IMR-90 (cell line): ENCODE data around the gene UBTD1. TPM values are rescaled to one million over a fixed set of nuclear protein-coding genes. Genes with fewer than 3 reads are reported as not detected.
A peak's percentile ranks its signal among the peaks of the same experiment; 100 is the strongest.

Experiments used
- ATAC-seq: fragments of 200-7000 bp; cut with Tn5 transposase; 2 replicates; pipeline ENCODE4 v1.9.1; 2020; ENCODE audit warnings: low read depth, mild to moderate bottlenecking, moderate library complexity
- BruUV-seq: library from RNA; stranded (reverse); fragments of 400-500 nt; replicated peaks from 2 replicates; lab custom pipeline; 2021; lab: Mats Ljungman, UMichigan
- CTCF ChIA-PET: fragments of 300-600 bp; formaldehyde crosslinking; extraction: SDS; loops from one replicate; lab custom pipeline; 2021; ENCODE audit warnings: antibody characterized with exemption; lab: Yijun Ruan, JAX
- POLR2A ChIA-PET: fragments of 300-600 bp; sonication (Branson Sonifier 250); formaldehyde crosslinking; loops from one replicate; lab custom pipeline; 2022; ENCODE audit warnings: antibody characterized with exemption; ENCODE audit not compliant: unreplicated experiment; lab: Charles Lee
- DNase-seq: peaks from one replicate; pipeline ENCODE4 v3.0.0; 2013
- H2AFZ ChIP-seq: replicated peaks from 2 replicates; pipeline ENCODE3; 2013; ENCODE audit warnings: low read length, mild to moderate bottlenecking; ENCODE audit not compliant: poor library complexity
- H2AK5ac ChIP-seq: 2 replicates; pipeline ENCODE4 v1.6.1; 2013; ENCODE audit warnings: low read depth, low read length, inconsistent platforms
- H2AK9ac ChIP-seq: replicated peaks from 2 replicates; pipeline ENCODE3; 2013; ENCODE audit warnings: mild to moderate bottlenecking, low read depth, low read length, moderate library complexity; ENCODE audit not compliant: poor library complexity
- H2BK120ac ChIP-seq: 2 replicates; pipeline ENCODE4 v1.6.1; 2013; ENCODE audit warnings: low read depth, low read length, inconsistent platforms
- H2BK15ac ChIP-seq: 3 replicates; pipeline ENCODE4 v1.6.1; 2013; ENCODE audit warnings: low read depth, low read length, inconsistent platforms
- H2BK20ac ChIP-seq: 2 replicates; pipeline ENCODE4 v1.6.1; 2013; ENCODE audit warnings: low read depth, mild to moderate bottlenecking, inconsistent platforms, low read length, moderate library complexity
- H2BK5ac ChIP-seq: 2 replicates; pipeline ENCODE4 v1.6.1; 2013; ENCODE audit warnings: mild to moderate bottlenecking, low read depth, low read length, inconsistent platforms; ENCODE audit not compliant: poor library complexity, severe bottlenecking
- H3K14ac ChIP-seq: replicated peaks from 2 replicates; pipeline ENCODE4 v1.6.1; 2013; ENCODE audit warnings: low read depth, low read length, inconsistent platforms
- H3K18ac ChIP-seq: 2 replicates; pipeline ENCODE4 v1.6.1; 2013; ENCODE audit warnings: low read depth, low read length, control low read depth
- H3K23ac ChIP-seq: 2 replicates; pipeline ENCODE4 v1.6.1; 2013; ENCODE audit warnings: low read depth, low read length, inconsistent platforms
- H3K27ac ChIP-seq: 2 replicates; pipeline ENCODE4 v1.5.1; 2013; ENCODE audit warnings: mild to moderate bottlenecking, control low read depth, low read length; ENCODE audit not compliant: insufficient read depth
- H3K27me3 ChIP-seq: 2 replicates; pipeline ENCODE4 v1.6.1; 2013; ENCODE audit warnings: low read length; ENCODE audit not compliant: control insufficient read depth, insufficient read depth
- H3K36me3 ChIP-seq: 2 replicates; pipeline ENCODE4 v1.6.1; 2013; ENCODE audit warnings: low read length, mixed read lengths; ENCODE audit not compliant: control insufficient read depth, insufficient read depth
- H3K4ac ChIP-seq: 2 replicates; pipeline ENCODE4 v1.6.1; 2013; ENCODE audit warnings: low read depth, low read length, inconsistent platforms
- H3K4me1 ChIP-seq: 2 replicates; pipeline ENCODE4 v1.6.1; 2013; ENCODE audit warnings: low read length, mixed read lengths; ENCODE audit not compliant: control insufficient read depth, insufficient read depth
- H3K4me2 ChIP-seq: 2 replicates; pipeline ENCODE4 v1.6.1; 2013; ENCODE audit warnings: low read depth, mild to moderate bottlenecking, control low read depth, low read length, moderate library complexity
- H3K4me3 ChIP-seq: 2 replicates; pipeline ENCODE4 v1.5.1; 2013; ENCODE audit warnings: low read depth, mild to moderate bottlenecking, control low read depth, low read length, moderate library complexity; ENCODE audit not compliant: insufficient read depth
- H3K56ac ChIP-seq: 2 replicates; pipeline ENCODE4 v1.6.1; 2013; ENCODE audit warnings: low read length, inconsistent platforms; ENCODE audit not compliant: insufficient read depth; ENCODE audit errors: extremely low read depth
- H3K79me1 ChIP-seq, 2 experiments: 2 replicates each; pipeline ENCODE4 v1.6.1; 2013; ENCODE audit warnings: low read length in 2 of 2, inconsistent platforms in 1 of 2, low read depth in 1 of 2
- H3K9ac ChIP-seq: 2 replicates; pipeline ENCODE4 v1.6.1; 2013; ENCODE audit warnings: low read depth, low read length, control low read depth
- H3K9me1 ChIP-seq: 2 replicates; pipeline ENCODE4 v1.6.1; 2013; ENCODE audit warnings: low read length, inconsistent platforms; ENCODE audit not compliant: insufficient read depth
- H3K9me3 ChIP-seq: 2 replicates; pipeline ENCODE4 v1.6.1; 2013; ENCODE audit warnings: low read length; ENCODE audit not compliant: control insufficient read depth, insufficient read depth
- H4K20me1 ChIP-seq: 2 replicates; pipeline ENCODE4 v1.6.1; 2013; ENCODE audit warnings: low read length, inconsistent platforms; ENCODE audit not compliant: insufficient read depth
- H4K5ac ChIP-seq: 2 replicates; pipeline ENCODE4 v1.6.1; 2013; ENCODE audit warnings: mild to moderate bottlenecking, low read depth, low read length, control low read depth
- H4K8ac ChIP-seq, 2 experiments: 2 replicates each; pipeline ENCODE4 v1.6.1; 2013; ENCODE audit warnings: low read depth in 2 of 2, low read length in 2 of 2, control low read depth in 1 of 2, inconsistent platforms in 1 of 2
- H4K91ac ChIP-seq: 2 replicates; pipeline ENCODE4 v1.6.1; 2013; ENCODE audit warnings: low read depth, low read length, inconsistent platforms; ENCODE audit not compliant: insufficient read depth
- BHLHE40 ChIP-seq: fragments of 150-350 bp; IDR thresholded peaks from 2 replicates; pipeline ENCODE4 v1.6.1; 2016; ENCODE audit warnings: mild to moderate bottlenecking, low read depth, low read length
- CTCF ChIP-seq: conservative IDR thresholded peaks from 2 replicates; pipeline ENCODE4 v1.5.1; 2012; ENCODE audit warnings: mild to moderate bottlenecking, low read depth, low read length, improper control_type of control experiment
- MAFK ChIP-seq: IDR thresholded peaks from 2 replicates; pipeline ENCODE4 v1.6.1; 2012; ENCODE audit warnings: low read depth, low read length, improper control_type of control experiment
- MXI1 ChIP-seq: IDR thresholded peaks from 2 replicates; pipeline ENCODE4 v1.6.1; 2012; ENCODE audit warnings: low read depth, mild to moderate bottlenecking, low read length, moderate library complexity, borderline replicate concordance
- POLR2A ChIP-seq: IDR thresholded peaks from 2 replicates; pipeline ENCODE4 v1.6.1; 2012; ENCODE audit warnings: mild to moderate bottlenecking, low read depth, low read length
- RFX5 ChIP-seq: IDR thresholded peaks from 2 replicates; pipeline ENCODE4 v1.8.0; 2012; ENCODE audit warnings: low read depth, mild to moderate bottlenecking, low read length, moderate library complexity
- USF2 ChIP-seq: fragments of 150-350 bp; IDR thresholded peaks from 2 replicates; pipeline ENCODE4 v1.6.1; 2017; ENCODE audit warnings: mild to moderate bottlenecking, antibody characterized with exemption, low read length, low read depth
- WGBS, 2 experiments: methylation state at CpG; one replicate each; pipeline versions ENCODE4 v1.1.5 to v1.1.7; 2013; ENCODE audit warnings: missing lambda C conversion rate in 2 of 2; ENCODE audit not compliant: insufficient read length in 1 of 2; ENCODE audit errors: extremely low coverage in 2 of 2; 5-methylcytosine and 5-hydroxymethylcytosine counted together
- dilution Hi-C: fragments of 300-500 bp; cut with HindIII; formaldehyde crosslinking; loops from one replicate; pipeline ENCODE4 v1.14.3; 2018; ENCODE audit warnings: low sequenced_read_pairs; ENCODE audit not compliant: unreplicated experiment
- in situ Hi-C: fragments of 300-500 bp; cut with MboI; formaldehyde crosslinking; loops from 3 replicates; pipeline ENCODE4 v1.14.3; 2019; ENCODE audit warnings: low sequenced_read_pairs, inconsistent platforms, mixed read lengths
- intact Hi-C: fragments of 100-400 bp; cut with micrococcal nuclease; formaldehyde crosslinking; loops from 2 replicates; pipeline ENCODE4 v1.10.0; 2022
- polyA plus RNA-seq, 3 experiments: library from polyadenylated mRNA; depleted of rRNA; stranded (reverse); fragments of >200 nt; gene quantifications; 2 replicates each; pipeline ENCODE4 v1.2.3, GENCODE V29; 2012; ENCODE audit warnings: low replicate concordance in 1 of 3
- total RNA-seq: library from RNA; depleted of rRNA; stranded (reverse); fragments of >200 nt; gene quantifications from 2 replicates; pipeline ENCODE4 v1.2.3, GENCODE V29; 2012

UBTD1 gene
- total and polyA plus RNA-seq, 2 of the 4 experiments (the other 2 are of a cell fraction): 21.9 to 44.9 TPM

DNA sequence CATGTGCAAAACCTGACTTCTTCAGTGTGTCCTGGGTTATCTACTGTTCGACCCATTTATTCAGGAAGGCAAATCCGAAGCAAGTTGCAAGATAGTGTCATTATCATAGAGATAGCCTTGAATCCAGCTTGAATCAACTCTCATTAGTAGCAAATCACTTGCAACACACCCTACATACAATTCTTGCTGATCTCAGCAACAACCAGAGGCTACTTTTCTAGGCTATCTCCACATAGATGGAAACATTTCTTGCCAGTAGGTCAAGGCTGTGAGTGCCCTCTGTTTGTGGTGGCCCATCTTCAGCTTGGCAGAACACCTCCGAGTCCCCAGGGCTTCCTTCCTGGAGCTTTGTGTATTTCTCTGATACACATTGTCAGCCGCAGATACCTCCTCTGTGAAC, 12.0 kb downstream of the UBTD1 start:
- Histone ChIP-seq H4K20me1 (peaks cover 68% of the 10 kb centered on the region), H2BK20ac (no peak overlapping the region), H4K91ac (no peak overlapping the region), H3K18ac (no peak overlapping the region), H3K4ac (no peak overlapping the region), H3K14ac (no peak overlapping the region), H2AK9ac (no peak overlapping the region), H2BK15ac (no peak overlapping the region), H3K56ac (no peak overlapping the region), H2BK120ac (no peak overlapping the region), H3K79me1 (peaks cover 43 to 80% of the 10 kb centered on the region in 2 experiments), H3K27ac (no peak overlapping the region), H3K4me1 (peaks cover 9% of the 10 kb centered on the region), H3K9me3 (no peaks in the 10 kb centered on the region), H3K9me1 (peaks cover 13% of the 10 kb centered on the region), H3K4me2 (no peak overlapping the region), H4K5ac (no peak overlapping the region), H3K23ac (no peak overlapping the region), H3K36me3 (no peaks in the 10 kb centered on the region), H2AFZ (no peak overlapping the region), H3K27me3 (no peaks in the 10 kb centered on the region), H4K8ac (no peak overlapping the region), H2AK5ac (no peak overlapping the region), H3K4me3 (no peak overlapping the region), H3K9ac (no peak overlapping the region), H2BK5ac (no peak overlapping the region)
- dilution Hi-C loops (no loop called here), intact Hi-C loops (no loop called here), in situ Hi-C loops (no loop called here)
- ChIA-PET POLR2A (no interaction called here), CTCF (no interaction called here)
- 83% methylated on average over 3 of the region's 4 CpGs; no CpG with 5 or more reads in 1 of the 2 experiments for WGBS, 2 experiments
- no TSS peak for BruUV-seq
- no peak for DNase-seq
- TF ChIP-seq USF2 (no peak), MXI1 (no peak), POLR2A (no peak), CTCF (no peak), MAFK (peak; percentile 50), BHLHE40 (no peak), RFX5 (no peak)
- no peak for ATAC-seq
